RPMI7951 (cell line): Measurements from ENCODE around the gene LDLRAD4. TPM values are rescaled to one million over a fixed set of nuclear protein-coding genes. Genes with fewer than 3 reads are reported as not detected.
"Not testable (repeated sequence)": the region's sequence is repeated elsewhere in the genome, so short reads cannot be mapped to it uniquely, and the experiment has no call there.

Source experiments
- DNase-seq: peaks from one replicate; pipeline ENCODE4 v3.0.0-alpha.2; 2012; ENCODE audit warnings: low read depth
- total RNA-seq: library from RNA; depleted of rRNA; stranded (reverse); fragments of >200 nt; shearing (Covaris generic); gene quantifications from 2 replicates; pipeline ENCODE4 v1.2.3, GENCODE V29; 2014

The LDLRAD4 gene
- total RNA-seq, 1 experiment from 2014 or later = 0.24 TPM

DNA sequence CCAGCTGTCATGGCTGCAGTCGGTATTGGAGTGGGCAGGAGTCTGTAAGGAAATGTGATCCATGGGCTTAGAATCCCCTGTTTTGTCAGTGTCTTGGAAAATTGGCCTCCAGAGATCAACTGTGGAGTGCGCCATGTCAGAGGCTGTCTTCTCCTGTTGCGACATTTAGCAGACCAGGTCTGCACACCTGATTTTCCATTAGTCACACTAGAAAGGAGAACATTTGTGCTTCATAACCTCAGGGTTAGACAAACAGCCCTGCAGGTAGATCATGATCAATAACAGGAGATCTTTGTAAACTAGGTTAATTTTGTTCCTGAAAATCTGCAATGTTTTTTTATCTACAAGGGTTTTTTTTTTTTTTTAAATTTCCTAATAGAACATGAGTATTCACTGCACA lies 28.0 kb downstream of the LDLRAD4 start:
- no peak for DNase-seq

DNA sequence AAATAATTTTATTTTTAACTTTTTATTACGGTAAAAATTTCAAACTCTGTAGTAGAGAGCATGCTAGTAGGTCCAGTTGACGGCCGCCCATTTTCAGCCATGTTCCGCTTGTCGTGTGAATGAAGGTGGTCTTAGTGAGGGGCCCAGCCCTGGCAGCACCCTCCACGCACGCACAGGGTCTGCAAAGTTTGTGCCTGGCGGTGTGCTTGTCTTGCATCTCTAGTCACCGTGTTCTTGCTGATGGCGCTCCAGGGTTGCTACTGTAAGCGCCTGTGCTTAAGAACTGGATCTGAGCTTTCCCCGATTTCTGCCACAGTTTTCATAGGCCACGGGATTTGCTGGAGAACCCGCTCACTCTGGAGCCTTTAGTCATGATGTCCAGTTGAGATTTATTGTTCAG lies 28.9 kb downstream of the LDLRAD4 start:
- no peak for DNase-seq

DNA sequence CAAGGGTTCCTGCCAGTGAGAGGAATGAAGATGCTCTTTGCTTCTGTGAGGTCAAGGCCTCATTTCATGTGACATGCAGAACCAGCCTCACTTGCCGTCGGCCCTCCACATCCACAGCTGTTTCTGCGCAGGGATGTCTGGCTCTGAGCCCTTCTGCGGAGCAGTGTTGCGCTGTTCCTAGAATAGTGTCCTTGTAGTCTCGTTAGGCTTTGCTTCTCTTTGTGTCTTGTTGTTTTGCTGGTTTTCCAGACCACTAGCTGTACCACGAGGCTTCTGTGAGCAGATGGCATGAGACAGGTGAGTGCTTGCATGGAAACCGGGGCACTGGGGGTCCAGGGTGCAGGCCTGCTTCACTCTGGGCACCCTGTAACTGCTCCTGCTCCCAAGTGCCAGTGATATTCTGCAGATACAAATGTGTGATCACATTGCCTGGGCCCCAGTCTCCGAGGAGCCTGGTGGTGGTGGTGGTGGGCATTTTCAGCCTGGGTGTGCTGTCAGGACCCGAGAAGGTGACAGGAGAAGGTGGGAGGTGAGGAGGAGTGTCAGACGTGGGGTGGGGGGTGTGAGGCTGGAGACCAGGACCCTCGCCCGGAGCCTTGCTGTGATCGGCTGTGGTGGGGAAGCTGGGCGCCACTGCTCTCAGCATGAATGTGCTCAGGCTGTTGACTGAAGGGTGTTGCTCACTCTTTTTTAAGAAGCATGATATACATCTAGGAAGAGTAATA lies 34.3 kb downstream of the LDLRAD4 start:
- no peak for DNase-seq

DNA sequence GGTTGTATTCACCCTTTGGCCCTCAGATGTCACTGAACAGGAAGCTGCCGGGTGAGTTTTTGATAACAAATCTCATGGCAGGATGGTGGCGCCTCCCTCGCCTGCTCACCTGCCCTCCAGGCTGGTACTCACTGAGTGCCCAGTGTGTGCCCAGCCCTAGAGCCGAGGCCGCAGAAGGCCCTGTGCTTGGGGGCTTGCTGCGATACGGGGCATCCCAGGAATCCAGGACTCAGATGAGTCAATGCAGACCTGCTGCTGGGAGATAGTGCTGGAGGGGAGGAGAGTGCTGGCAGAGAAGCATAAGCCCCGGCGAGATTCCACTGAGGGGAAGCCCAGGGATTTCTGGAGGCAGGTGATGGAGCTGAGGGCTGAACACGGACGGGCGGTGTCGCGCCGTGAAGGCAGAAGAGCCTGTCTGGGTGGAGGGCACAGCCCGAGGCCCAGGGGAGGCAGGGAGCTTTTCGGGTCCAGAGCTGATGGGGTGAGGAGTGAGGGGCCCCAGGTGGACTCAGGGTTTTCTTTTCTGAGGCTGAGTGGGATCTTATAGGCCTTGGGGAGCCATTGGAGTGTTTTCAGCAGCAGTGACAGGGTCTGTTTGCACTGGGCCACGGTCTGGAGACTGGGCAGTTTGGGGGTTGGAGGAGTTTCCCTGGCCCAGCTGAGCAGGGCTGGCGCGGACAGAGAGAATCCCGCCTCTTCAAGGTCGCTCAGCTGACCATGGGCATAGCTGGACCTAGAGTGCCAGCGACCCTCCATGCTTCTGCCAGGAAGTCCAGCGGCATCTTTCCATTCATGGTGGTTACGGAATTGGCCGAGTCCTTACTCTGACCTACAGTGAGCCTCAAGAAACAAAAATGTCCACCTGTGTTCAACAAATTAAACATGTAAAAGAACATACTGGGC lies 35.5 kb downstream of the LDLRAD4 start:
- no peak for DNase-seq

DNA sequence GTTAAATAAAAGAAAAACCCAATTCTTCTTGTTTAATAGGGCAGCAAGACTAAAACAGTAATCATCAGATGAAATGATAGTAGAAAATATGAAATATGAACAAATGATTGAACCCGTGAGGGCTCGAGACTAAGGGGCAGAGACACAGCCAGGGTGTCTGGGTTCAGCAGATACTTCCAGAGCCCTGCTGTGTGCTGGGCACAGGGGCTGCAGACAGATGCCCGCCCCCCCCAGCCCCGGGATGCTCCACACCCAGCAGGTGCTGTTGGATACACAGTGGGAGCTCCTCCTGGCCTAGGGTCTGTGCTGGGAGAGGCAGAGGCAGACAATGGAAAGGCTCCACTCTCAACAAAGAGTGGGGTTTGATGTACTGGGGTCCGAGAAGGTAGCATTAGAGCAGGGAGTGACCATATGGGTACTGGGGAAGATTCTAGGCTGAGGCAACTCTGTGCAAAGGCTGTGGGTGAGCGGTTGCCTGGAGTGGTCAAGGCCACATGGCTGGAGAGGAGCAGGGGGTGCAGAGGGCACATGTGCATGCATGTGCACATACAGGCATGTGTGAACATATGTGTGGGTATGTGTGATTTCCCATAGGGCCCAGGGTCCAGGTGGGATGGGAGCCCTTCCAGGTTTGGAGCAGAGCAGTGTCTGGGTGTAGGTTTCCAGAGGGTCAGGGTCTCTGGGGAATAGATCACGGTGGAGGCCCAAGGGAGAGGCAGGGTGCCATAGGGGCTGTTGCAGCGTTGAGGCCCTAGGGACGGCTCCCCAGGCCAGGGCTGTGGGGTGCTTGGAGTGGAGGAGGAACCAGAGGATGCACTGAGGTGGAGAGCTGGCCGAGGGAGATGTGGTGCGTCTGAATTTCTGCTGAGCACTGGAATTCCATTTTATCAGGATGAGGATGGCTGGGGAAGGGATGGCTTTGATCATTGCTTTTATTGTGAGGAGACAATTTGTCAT lies 36.7 kb downstream of the LDLRAD4 start:
- DNase-seq = no peak

DNA sequence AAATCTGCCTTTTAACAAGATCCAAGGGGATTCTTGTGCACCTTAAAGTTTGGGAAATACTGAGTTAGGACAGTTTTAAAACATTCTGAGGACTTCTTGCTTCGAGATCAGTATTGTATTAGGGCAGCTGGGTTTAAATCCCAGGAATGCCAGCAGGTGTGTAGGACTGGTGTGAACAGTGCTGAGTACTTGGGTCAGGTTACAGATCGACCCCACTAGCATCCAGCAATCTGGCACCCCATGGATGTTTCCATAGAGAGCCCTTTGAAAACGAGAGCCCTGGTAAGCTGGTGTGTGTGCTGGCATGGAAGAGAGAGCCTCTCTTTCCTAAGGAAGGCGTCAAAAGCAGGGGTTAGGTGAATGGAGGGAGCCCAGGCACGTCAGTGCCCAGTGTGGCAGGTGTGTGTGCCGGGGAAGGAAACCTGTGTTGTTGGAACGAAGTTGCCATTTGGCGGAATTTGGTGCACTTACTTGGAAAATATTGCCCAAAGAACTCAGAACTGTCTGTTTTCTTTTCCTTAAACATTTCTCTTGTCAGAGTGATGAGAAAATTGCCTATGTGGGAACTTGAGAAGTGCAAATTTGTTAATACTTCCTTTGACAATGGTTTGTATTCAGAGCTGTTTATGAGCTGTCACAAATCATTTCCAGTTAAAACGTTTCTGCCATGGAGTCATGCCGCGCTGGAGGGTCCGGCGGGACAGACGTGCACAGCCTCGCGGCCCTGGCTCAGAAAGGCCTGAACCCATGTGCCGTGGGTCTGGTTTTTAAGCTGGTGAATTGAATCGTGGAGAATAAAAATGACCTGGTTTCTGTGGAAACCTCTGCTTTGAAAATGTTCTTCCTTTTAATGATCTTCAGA lies 38.1 kb downstream of the LDLRAD4 start:
- DNase-seq = no peak

DNA sequence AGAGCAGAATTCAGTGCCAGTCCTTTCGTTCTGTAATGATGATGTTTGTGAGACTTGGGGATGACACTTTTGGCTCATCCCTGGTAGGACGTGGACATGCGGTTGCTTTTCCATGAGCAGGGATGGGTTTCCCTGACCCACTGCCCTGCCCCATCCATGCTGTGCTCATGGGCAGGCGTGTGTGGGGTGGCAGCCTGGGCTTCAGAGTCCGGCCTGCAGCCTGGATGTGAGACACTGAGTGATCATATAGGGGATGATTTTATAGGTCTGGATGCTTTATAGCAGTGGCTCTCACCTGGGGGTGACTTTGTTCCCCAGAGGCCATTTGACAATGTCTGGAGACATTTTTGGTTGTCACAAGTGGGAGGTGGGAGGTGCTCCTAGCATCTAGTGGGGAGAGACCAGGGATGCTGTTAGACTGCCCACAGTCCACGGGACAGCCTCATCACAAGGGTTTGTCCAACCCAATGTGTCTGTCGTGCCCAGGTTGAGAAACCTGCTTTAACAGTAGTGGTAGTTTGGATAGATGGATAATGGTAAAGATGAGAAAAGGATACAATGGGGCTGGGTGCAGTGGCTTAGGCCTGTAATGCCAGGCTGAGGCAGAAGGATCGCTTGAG lies 38.9 kb downstream of the LDLRAD4 start:
- DNase-seq = no peak

DNA sequence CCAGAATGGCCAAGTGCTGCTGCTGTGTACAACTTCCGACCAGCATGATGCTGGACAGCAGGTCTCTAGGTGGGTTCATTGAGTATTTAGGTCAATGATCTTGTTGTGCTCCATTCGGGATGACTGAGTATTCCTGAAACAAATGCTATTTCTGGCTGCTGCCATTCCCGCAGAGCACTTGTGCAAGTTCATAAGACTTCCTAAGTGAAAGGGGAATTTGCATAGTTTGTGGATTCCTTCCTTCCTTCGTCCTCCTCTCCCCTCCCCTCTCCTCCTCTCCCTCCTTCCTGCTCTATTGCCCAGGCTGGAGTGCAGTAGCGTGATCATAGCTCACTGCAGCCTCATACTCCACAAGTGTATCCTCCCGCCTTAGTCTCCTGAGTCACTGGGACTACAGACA lies 40.4 kb downstream of the LDLRAD4 start:
- no peak for DNase-seq

DNA sequence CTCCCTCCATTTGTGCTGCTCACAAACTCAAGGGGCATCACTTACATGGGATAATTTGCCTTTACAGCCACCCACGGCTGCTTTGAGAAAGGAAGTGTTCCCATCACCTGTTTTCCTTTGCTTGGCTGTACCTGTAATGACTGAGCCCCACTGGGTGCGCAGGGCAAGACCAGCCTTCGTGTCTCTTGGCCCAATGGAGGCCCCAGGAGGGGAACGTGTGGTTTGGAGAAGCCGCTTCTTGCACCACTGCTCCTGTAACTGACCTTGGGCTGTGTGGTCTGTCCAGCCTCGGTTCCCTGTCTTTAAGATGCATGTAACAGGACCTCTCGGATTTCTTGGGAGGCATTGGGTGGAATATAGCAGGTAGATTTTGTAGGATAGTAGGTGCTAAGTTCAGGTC lies 41.1 kb downstream of the LDLRAD4 start:
- no peak for DNase-seq

DNA sequence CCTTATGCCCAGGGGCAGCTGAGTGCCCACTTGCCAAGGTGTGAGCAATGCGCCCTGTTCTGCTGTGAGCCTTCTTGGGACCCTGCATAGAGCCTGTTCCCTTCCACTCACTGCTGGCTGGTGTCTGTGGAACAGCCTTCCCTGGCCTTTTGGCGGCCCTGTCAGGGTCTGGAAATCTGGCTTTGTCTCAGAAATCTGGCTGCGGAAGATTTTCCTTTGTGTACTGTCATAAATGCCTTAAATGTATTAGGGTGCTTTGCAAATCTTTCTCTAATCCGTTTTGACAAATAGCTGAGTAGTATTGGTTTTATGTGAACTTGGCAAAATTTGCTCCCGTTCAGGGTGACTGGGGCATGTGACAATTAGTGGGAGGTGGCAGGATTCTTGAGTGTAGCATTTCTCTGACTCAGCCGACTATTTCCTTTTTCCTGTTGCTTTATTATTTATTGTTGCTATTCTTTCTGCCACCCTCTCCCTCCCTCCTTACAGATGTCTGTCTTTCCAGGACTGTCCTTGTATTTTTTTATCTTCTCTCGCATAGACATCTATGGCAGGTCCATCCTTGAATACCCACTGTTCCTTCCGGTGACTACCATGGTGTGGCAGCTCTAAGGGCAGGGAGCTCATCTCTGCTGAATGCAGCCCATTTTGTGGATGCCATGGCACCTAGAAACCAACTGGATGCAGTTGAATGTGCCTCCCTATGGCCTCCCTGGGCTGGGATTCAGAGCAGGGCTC lies 41.8 kb downstream of the LDLRAD4 start:
- DNase-seq = peak; percentile 1

DNA sequence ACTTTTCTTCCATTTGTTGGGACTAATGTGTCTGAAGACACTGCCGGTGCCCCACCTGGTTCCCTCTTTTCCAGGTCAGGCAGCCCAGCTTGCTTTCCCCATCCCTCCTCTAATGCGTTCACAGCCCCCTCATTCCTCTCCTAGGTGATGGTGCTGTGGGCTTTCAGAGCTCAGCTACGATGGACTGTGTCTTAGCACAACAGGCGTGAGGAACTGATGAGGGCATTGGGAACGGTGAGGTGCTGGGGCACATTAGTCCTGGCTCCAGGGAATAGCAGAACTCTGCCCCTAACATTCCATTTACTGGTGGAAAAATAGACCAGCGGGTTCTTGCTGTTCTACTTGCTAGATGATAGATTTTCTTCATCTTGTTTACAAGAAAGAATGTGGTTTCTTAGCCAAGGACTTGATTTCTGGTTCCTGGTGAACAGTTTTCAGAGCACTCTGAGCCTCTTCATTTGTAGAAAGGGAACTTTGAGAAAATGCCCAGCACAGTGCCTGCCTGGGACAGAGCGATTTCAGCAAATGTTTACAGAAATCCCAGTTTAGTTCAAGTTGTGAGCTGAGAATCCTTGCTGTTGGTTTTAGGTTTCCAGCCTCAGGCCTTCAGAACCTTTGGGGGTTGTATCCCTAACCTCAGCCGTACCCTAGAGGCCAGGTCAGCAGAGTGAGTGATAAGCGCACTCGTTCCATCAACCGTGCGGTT lies 42.5 kb downstream of the LDLRAD4 start:
- DNase-seq = no peak

DNA sequence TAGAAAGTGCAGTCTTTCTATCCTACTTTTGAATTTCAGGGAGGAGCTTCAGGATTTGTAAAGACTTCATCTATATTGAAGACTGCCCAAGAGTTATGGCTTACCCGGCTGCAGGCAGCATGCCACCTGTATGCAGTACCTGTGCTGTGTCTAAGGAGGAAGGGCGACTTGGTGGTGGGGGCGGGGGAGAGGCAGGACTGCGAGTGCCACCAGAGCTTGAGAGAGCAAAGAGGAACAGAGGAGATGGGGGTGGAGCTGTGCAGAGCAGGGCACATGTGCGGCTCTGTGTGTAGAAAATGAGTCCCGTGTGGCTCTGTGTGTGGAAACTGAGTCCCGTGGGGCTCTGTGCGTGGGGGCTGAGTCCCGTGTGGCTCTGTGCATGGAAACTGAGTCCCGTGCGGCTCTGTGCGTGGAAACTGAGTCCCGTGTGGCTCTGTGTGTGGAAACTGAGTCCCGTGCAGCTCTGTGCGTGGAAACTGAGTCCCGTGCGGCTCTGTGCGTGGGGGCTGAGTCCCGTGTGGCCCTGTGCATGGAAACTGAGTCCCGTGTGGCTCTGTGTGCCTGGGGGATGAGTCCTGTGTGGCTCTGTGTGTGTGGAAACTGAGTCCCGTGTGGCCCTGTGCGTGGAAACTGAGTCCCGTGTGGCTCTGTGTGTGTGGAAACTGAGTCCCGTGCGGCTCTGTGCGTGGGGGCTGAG lies 43.2 kb downstream of the LDLRAD4 start:
- DNase-seq = peak; percentile 1

DNA sequence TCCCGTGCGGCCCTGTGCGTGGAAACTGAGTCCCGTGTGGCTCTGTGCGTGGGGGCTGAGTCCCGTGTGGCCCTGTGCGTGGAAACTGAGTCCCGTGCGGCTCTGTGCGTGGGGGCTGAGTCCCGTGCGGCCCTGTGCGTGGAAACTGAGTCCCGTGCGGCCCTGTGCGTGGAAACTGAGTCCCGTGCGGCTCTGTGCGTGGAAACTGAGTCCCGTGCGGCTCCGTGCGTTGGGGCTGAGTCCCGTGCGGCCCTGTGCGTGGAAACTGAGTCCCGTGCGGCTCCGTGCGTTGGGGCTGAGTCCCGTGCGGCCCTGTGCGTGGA lies 43.8 kb downstream of the LDLRAD4 start:
- not testable (repeated sequence) for DNase-seq

DNA sequence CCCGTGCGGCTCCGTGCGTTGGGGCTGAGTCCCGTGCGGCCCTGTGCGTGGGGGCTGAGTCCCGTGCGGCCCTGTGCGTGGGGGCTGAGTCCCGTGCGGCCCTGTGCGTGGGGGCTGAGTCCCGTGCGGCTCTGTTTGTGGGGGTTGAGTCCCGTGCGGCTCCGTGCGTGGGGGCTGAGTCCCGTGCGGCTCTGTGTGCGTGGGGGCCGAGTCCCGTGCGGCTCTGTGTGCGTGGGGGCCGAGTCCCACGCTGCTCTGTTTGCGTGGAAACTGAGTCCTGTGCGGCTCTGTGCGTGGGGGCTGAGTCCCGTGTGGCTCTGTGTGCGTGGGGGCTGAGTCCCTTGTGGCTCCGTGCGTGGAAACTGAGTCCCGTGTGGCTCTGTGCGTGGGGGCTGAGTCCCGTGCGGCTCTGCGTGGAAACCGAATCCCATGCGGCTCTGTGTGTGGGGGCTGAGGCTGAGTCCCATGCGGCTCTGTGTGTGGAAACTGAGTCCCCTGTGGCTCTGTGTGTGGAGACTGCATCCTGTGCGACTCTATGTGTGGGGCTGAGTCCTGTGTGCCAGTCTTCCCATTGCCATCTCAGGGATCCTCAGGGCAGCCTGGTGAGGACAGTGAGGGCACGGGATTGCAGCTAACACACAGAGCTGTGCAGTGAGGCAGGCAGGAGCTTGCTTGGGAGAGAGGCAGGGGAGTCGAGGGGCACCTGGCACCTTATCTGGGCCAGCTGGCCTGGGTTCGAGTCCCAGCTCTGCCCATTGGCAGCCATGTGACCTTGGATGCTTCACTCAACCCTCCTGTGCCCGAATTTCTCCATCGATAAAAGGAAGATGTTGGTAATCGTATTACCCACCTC lies 44.5 kb downstream of the LDLRAD4 start:
- DNase-seq = no peak

DNA sequence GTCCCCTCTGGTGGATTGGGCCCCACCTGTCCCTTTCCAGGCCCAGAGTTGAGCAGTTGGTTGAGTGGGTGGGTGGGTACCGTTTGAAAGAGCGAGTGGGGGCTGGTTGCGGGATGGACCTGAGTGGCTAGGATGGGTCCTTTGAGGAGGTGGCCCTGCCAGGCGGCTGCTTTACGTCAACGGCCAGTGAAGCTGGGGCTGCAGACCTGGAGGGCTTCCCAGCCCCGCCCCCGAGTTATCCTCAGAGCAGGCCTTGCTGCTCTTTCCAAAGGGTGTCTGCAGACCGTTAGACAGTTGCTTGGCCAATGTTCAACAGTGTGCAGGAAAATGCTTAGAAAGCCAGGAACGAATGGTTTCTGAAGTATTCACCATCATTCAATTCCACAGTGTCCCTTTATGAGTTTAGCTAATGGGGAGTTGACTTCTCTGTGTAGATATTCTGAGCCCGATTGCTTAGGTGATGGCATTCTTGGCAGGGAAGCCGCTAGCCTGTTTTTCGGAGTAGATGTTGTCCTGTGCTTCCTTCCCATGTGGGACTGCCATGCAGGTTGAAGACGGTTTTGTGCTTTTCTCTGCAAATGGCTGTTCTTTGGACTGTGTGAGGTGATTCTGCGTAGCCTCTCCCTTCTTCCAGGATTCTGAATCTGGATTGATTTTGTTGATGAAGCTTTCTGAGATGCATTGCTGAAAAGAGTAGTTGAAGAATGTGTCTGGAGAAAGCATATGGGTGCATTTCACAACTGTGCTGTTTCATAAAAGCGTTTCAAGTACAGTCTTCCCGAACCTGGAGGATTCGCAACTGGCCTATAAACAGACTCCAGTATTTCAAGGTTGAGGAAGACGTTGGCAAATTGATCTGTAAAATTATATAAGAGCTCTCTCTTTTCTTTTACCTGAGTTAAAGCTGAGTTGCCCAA lies 45.8 kb downstream of the LDLRAD4 start:
- no peak for DNase-seq
